ENCODE data around the gene NELFB. TPM values are rescaled to one million over a fixed set of nuclear protein-coding genes. Genes with fewer than 3 reads are reported as not detected.

The NELFB gene
- total and polyA plus RNA-seq, 2 donors (not counting 1 experiment from before 2014, with no cell fraction given), result 53.7 to 55.8 TPM

DNA sequence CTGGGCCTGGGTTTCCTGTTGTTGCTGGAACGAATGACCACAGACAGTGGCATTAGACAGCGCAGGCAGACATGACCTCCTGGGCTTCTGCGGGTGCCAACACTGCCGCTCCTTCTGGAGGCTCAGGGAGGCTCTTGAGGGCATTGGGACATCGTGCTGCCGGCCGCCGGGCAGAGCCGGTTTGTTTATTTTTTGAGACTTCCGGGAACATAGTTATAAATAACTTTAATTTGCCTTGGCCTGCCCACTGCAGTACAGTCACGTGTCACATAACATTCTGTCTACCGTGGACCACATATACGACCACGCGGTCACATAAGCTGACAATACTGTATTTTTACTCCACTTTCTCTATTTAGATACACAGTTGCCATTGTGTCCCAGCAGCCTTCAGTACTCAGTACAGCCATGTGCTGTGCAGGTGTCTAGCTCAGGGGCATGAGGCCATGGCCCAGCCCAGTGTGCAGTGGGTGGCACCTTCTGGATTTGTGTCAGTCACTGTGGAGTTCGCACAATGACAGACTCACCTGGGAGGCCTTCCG, 14.2 kb downstream of the NELFB start:
- Mint-ChIP-seq H3K27ac (peak overlapping the region; percentile 78), H3K4me3 (peak overlapping the region; percentile 69), H3K4me1 (peaks cover 30% of the 10 kb centered on the region), H3K9me3 (ENCODE audit: insufficient read depth) (no peaks in the 10 kb centered on the region), H3K27me3 (no peaks in the 10 kb centered on the region)
- ATAC-seq (ENCODE audit: low read depth), result peak; percentile 37
- TF ChIP-seq, protein P1, sequence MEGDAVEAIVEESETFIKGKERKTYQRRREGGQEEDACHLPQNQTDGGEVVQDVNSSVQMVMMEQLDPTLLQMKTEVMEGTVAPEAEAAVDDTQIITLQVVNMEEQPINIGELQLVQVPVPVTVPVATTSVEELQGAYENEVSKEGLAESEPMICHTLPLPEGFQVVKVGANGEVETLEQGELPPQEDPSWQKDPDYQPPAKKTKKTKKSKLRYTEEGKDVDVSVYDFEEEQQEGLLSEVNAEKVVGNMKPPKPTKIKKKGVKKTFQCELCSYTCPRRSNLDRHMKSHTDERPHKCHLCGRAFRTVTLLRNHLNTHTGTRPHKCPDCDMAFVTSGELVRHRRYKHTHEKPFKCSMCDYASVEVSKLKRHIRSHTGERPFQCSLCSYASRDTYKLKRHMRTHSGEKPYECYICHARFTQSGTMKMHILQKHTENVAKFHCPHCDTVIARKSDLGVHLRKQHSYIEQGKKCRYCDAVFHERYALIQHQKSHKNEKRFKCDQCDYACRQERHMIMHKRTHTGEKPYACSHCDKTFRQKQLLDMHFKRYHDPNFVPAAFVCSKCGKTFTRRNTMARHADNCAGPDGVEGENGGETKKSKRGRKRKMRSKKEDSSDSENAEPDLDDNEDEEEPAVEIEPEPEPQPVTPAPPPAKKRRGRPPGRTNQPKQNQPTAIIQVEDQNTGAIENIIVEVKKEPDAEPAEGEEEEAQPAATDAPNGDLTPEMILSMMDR (IDR thresholded peaks at IDR 0.05), result no peak
- no peak for TF ChIP-seq EZH2 (IDR thresholded peaks at IDR 0.05; ENCODE audit: borderline replicate concordance, insufficient read depth, low read depth, low read length, poor library complexity, severe bottlenecking)
- H3K9me3 ChIP-seq (ENCODE audit: control extremely low read depth in 1 of 3, control insufficient read depth in 2 of 3, insufficient read depth in 1 of 3, low read length in 2 of 3), result no peaks in the 10 kb centered on the region
- H3K4me3 ChIP-seq (ENCODE audit: control extremely low read depth in 1 of 5, extremely low read depth in 1 of 5, insufficient read depth in 1 of 5, low read depth in 2 of 5, low read length in 4 of 5), result peak overlapping the region in 4 of 5 experiments; percentile 33 to 50 (median 45)
- peak overlapping the region; percentile 15 to 48 for H3K27ac ChIP-seq (ENCODE audit: low read length in 2 of 2)
- H3K79me2 ChIP-seq (ENCODE audit: control insufficient read depth, insufficient read depth, low read length), result peaks cover 38% of the 10 kb centered on the region
- intact Hi-C loops (cut with micrococcal nuclease), result loop anchor here (2.0 kb wide), 1 partner anchor 15 kb away; the partner anchor contains the start of gene NELFB
- ChIA-PET CTCF (interaction anchor here (0.6 to 1.4 kb wide), 4 partner anchors 10 to 234 kb away, joined by 3 to 6 read pairs (median 3); no protein-coding TSS in a partner anchor), POLR2A (interaction anchor here (0.7 to 1.8 kb wide), 6 partner anchors 11 to 30 kb away, joined by 3 to 6 read pairs (median 4); partner anchors contain the start of gene TUBB4B)
- peak overlapping the region; percentile 64 for H3K4me2 ChIP-seq (replicated peaks; ENCODE audit: low read depth, low read length, poor library complexity, severe bottlenecking)
- H4K20me1 ChIP-seq (ENCODE audit: control insufficient read depth, insufficient read depth, low read length, poor library complexity, severe bottlenecking), result peaks cover 33% of the 10 kb centered on the region
- H3K4me1 ChIP-seq (ENCODE audit: control insufficient read depth in 2 of 2, insufficient read depth in 2 of 2, low read length in 2 of 2), result peaks cover 12 to 49% of the 10 kb centered on the region in 2 donors
- peak overlapping the region; percentile 53 for H3K9ac ChIP-seq (ENCODE audit: low read length)
- no peak overlapping the region for H2AFZ ChIP-seq (ENCODE audit: insufficient read depth, low read depth, low read length, poor library complexity, severe bottlenecking)
- DNase-seq, result peak; percentile 56
- H3K36me3 ChIP-seq (replicated peaks in 1 of 2; ENCODE audit: control extremely low read depth in 1 of 2, control insufficient read depth in 1 of 2, extremely low read depth in 1 of 2, insufficient read depth in 2 of 2, low read length in 1 of 2), result peaks cover 0 to 24% of the 10 kb centered on the region in 2 experiments
- WGBS (ENCODE audit: insufficient coverage), result 81% methylated on average over 16 of the region's 17 CpGs
- H3K27me3 ChIP-seq (replicated peaks in 1 of 4; ENCODE audit: control extremely low read depth in 1 of 4, control insufficient read depth in 3 of 4, insufficient read depth in 4 of 4, low read length in 3 of 4), result no peaks in the 10 kb centered on the region

- POLR2A ChIA-PET, result no interaction called here
- H3K4me1 ChIP-seq (ENCODE audit: control insufficient read depth in 2 of 2, insufficient read depth in 2 of 2, low read length in 2 of 2), result peaks cover 29 to 67% of the 10 kb centered on the region in 2 donors
- H3K9me3 ChIP-seq (ENCODE audit: control extremely low read depth in 1 of 3, control insufficient read depth in 2 of 3, insufficient read depth in 1 of 3, low read length in 2 of 3), result no peaks in the 10 kb centered on the region
- H3K36me3 ChIP-seq (replicated peaks in 1 of 2; ENCODE audit: control extremely low read depth in 1 of 2, control insufficient read depth in 1 of 2, extremely low read depth in 1 of 2, insufficient read depth in 2 of 2, low read length in 1 of 2), result peaks cover 0 to 19% of the 10 kb centered on the region in 2 experiments
- WGBS (ENCODE audit: insufficient coverage), result 57% methylated on average over 31 of the region's 32 CpGs
- Mint-ChIP-seq H3K9me3 (ENCODE audit: insufficient read depth) (no peaks in the 10 kb centered on the region), H3K27me3 (no peaks in the 10 kb centered on the region), H3K4me1 (peaks cover 47% of the 10 kb centered on the region), H3K27ac (peak overlapping the region; percentile 78), H3K4me3 (no peak overlapping the region)
- H4K20me1 ChIP-seq (ENCODE audit: control insufficient read depth, insufficient read depth, low read length, poor library complexity, severe bottlenecking), result peaks cover 27% of the 10 kb centered on the region
- no peaks in the 10 kb centered on the region for H3K27me3 ChIP-seq (replicated peaks in 1 of 4; ENCODE audit: control extremely low read depth in 1 of 4, control insufficient read depth in 3 of 4, insufficient read depth in 4 of 4, low read length in 3 of 4)
- CTCF ChIA-PET, result no interaction called here
- H3K9ac ChIP-seq (ENCODE audit: low read length), result no peak overlapping the region
- intact Hi-C loops (cut with micrococcal nuclease), result no loop called here
- no peak overlapping the region for H2AFZ ChIP-seq (ENCODE audit: insufficient read depth, low read depth, low read length, poor library complexity, severe bottlenecking)
- ATAC-seq (ENCODE audit: low read depth) (no peak), DNase-seq (no peak)
- TF ChIP-seq, protein P1 (IDR thresholded peaks at IDR 0.05), result no peak
- TF ChIP-seq EZH2 (IDR thresholded peaks at IDR 0.05; ENCODE audit: borderline replicate concordance, insufficient read depth, low read depth, low read length, poor library complexity, severe bottlenecking), result no peak
- H3K4me3 ChIP-seq (ENCODE audit: control extremely low read depth in 1 of 5, extremely low read depth in 1 of 5, insufficient read depth in 1 of 5, low read depth in 2 of 5, low read length in 4 of 5), result no peak overlapping the region
- no peak overlapping the region for H3K27ac ChIP-seq (ENCODE audit: low read length in 2 of 2)
- no peak overlapping the region for H3K4me2 ChIP-seq (replicated peaks; ENCODE audit: low read depth, low read length, poor library complexity, severe bottlenecking)
- H3K79me2 ChIP-seq (ENCODE audit: control insufficient read depth, insufficient read depth, low read length), result peaks cover 36% of the 10 kb centered on the region
Measured at GRCh38 chr9:137270929-137271695, 16.0 kb downstream of the NELFB start.

All from B cell (primary cell).